PC-9 (cell line): Measurements from ENCODE around the gene RABGGTA. TPM values are rescaled to one million over a fixed set of nuclear protein-coding genes. Genes with fewer than 3 reads are reported as not detected.

Experiments
- BruUV-seq: library from RNA; stranded (reverse); fragments of 400-500 nt; replicated peaks from 2 replicates; lab custom pipeline; 2021; lab: Mats Ljungman, UMichigan
- CTCF ChIA-PET: fragments of 300-600 bp; sonication (Branson Sonifier 250); formaldehyde crosslinking; loops from one replicate; lab custom pipeline; 2022; ENCODE audit warnings: antibody characterized with exemption; lab: Charles Lee
- POLR2A ChIA-PET: fragments of 300-600 bp; sonication (Branson Sonifier 250); formaldehyde crosslinking; loops from one replicate; lab custom pipeline; 2022; ENCODE audit warnings: antibody characterized with exemption; ENCODE audit not compliant: unreplicated experiment; lab: Charles Lee
- DNase-seq, 2 experiments: peaks; one replicate each; pipeline versions ENCODE4 v3.0.0 to v3.0.0-alpha.2; 2015 to 2022; ENCODE audit warnings: mixed read lengths in 1 of 2
- H2AFZ ChIP-seq: fragments of 200-600 bp; sonication (generic); 2 replicates; pipeline ENCODE4 v1.8.1; 2017; ENCODE audit warnings: antibody characterized with exemption
- H3F3A ChIP-seq: fragments of 200-600 bp; sonication (generic); 2 replicates; pipeline ENCODE4 v1.8.1; 2017; ENCODE audit warnings: antibody characterized with exemption, mild to moderate bottlenecking, low read depth; ENCODE audit not compliant: insufficient read depth
- H3K27ac ChIP-seq: fragments of 200-600 bp; sonication (generic); 2 replicates; pipeline ENCODE4 v1.6.1; 2016; ENCODE audit warnings: mixed run types
- H3K27me3 ChIP-seq: fragments of 200-600 bp; sonication (generic); 2 replicates; pipeline ENCODE4 v1.6.1; 2016; ENCODE audit warnings: low read depth, mixed run types; ENCODE audit not compliant: insufficient read depth
- H3K36me3 ChIP-seq: fragments of 200-600 bp; sonication (generic); 2 replicates; pipeline ENCODE4 v1.6.1; 2016; ENCODE audit warnings: low read depth, mixed run types
- H3K4me1 ChIP-seq: fragments of 200-600 bp; sonication (generic); replicated peaks from 2 replicates; pipeline ENCODE4 v1.6.1; 2016; ENCODE audit warnings: mixed run types; ENCODE audit not compliant: insufficient read depth
- H3K4me2 ChIP-seq: fragments of 200-600 bp; sonication (generic); 2 replicates; pipeline ENCODE4 v1.6.1; 2017; ENCODE audit warnings: mixed run types
- H3K4me3 ChIP-seq: fragments of 200-600 bp; sonication (generic); 2 replicates; pipeline ENCODE4 v1.6.1; 2016; ENCODE audit warnings: mixed run types
- H3K79me2 ChIP-seq: fragments of 200-600 bp; sonication (generic); 2 replicates; pipeline ENCODE4 v1.6.1; 2017; ENCODE audit warnings: low read depth, mixed run types
- H3K9me2 ChIP-seq: fragments of 200-600 bp; sonication (generic); 2 replicates; pipeline ENCODE4 v1.8.1; 2017; ENCODE audit warnings: mild to moderate bottlenecking; ENCODE audit not compliant: insufficient read depth
- H3K9me3 ChIP-seq: fragments of 200-600 bp; sonication (generic); 2 replicates; pipeline ENCODE4 v1.8.1; 2016; ENCODE audit warnings: low read depth; ENCODE audit not compliant: insufficient read depth
- H4K20me1 ChIP-seq: fragments of 200-600 bp; sonication (generic); 2 replicates; pipeline ENCODE4 v1.8.1; 2017; ENCODE audit not compliant: insufficient read depth
- CTCF ChIP-seq: fragments of 200-600 bp; sonication (generic); conservative IDR thresholded peaks from 2 replicates; pipeline ENCODE4 v1.6.1; 2017; ENCODE audit warnings: mixed run types, antibody characterized with exemption, mild to moderate bottlenecking, moderate library complexity
- EZH2 ChIP-seq: fragments of 200-600 bp; sonication (generic); IDR thresholded peaks from 2 replicates; pipeline ENCODE4 v1.8.0; 2017; ENCODE audit warnings: antibody characterized with exemption, low read depth
- intact Hi-C: fragments of 100-400 bp; cut with micrococcal nuclease; formaldehyde crosslinking; loops from one replicate; pipeline ENCODE4 v1.10.0; 2022; ENCODE audit not compliant: unreplicated experiment
- total RNA-seq: library from RNA; stranded (reverse); gene quantifications from 2 replicates; pipeline ENCODE4 v1.2.3, GENCODE V29; 2021

RABGGTA gene
- total RNA-seq, 1 experiment from 2014 or later, result 25.2 TPM

- DNase-seq, result peak in 1 of 2 experiments; percentile 55
- TF ChIP-seq CTCF (no peak), EZH2 (no peak)
- H3K79me2 ChIP-seq, result no peaks in the 10 kb centered on the region
- BruUV-seq, result no TSS peak
- peak overlapping the region; percentile 86; the same call in 1 of the 2 replicates for H3K4me3 ChIP-seq
- H2AFZ ChIP-seq, result peak overlapping the region; percentile 85
- H3F3A ChIP-seq, result peaks cover 16% of the 10 kb centered on the region; the same call in 1 of the 2 replicates
- H3K27me3 ChIP-seq, result no peaks in the 10 kb centered on the region
- peaks cover 6% of the 10 kb centered on the region for H3K4me1 ChIP-seq
- H3K9me2 ChIP-seq, result no peaks in the 10 kb centered on the region
- no peaks in the 10 kb centered on the region for H3K9me3 ChIP-seq
- H3K36me3 ChIP-seq, result no peaks in the 10 kb centered on the region
- intact Hi-C loops, result loop anchor here (1.0 to 5.0 kb wide), 4 partner anchors 31 to 189 kb away; no protein-coding TSS in a partner anchor
- no peaks in the 10 kb centered on the region for H4K20me1 ChIP-seq
- peak overlapping the region; percentile 92 for H3K27ac ChIP-seq
- CTCF ChIA-PET, result interaction anchor here (0.6 to 1.8 kb wide), 9 partner anchors 22 to 157 kb away, joined by 3 to 21 read pairs (median 4); partner anchors contain the start of genes CIDEB, DHRS1, NOP9 and RABGGTA
- H3K4me2 ChIP-seq, result peak overlapping the region; percentile 93
- POLR2A ChIA-PET, result interaction anchor here (0.7 kb wide), 1 partner anchor 54 kb away, joined by 8 read pairs; no protein-coding TSS in a partner anchor
Measured at GRCh38 chr14:24243336-24243836, 28.0 kb downstream of the RABGGTA start.

GRCh38 chr14:24241829-24242443 is 29.5 kb downstream of the RABGGTA start:
- H3K79me2 ChIP-seq, result no peaks in the 10 kb centered on the region
- H4K20me1 ChIP-seq, result no peaks in the 10 kb centered on the region
- peak overlapping the region; percentile 92 for H3K27ac ChIP-seq
- no peak for TF ChIP-seq EZH2
- peak; percentile 56 for TF ChIP-seq CTCF
- peak overlapping the region; percentile 93 for H3K4me2 ChIP-seq
- H2AFZ ChIP-seq, result peak overlapping the region; percentile 85
- BruUV-seq, result TSS peak; percentile 45
- H3F3A ChIP-seq, result peaks cover 20% of the 10 kb centered on the region; the same call in 1 of the 2 replicates
- POLR2A ChIA-PET, result interaction anchor here (0.6 to 1.4 kb wide), 7 partner anchors 22 to 190 kb away, joined by 3 to 19 read pairs (median 6); partner anchors contain the start of genes DCAF11, DHRS1, IPO4 and NOP9
- H3K9me3 ChIP-seq, result no peaks in the 10 kb centered on the region
- peaks cover 6% of the 10 kb centered on the region for H3K4me1 ChIP-seq
- DNase-seq, result peak; percentile 75 to 88
- no peaks in the 10 kb centered on the region for H3K9me2 ChIP-seq
- no peaks in the 10 kb centered on the region for H3K36me3 ChIP-seq
- CTCF ChIA-PET, result interaction anchor here (0.7 to 1.8 kb wide), 7 partner anchors 17 to 200 kb away, joined by 3 to 16 read pairs (median 4); no protein-coding TSS in a partner anchor
- no peaks in the 10 kb centered on the region for H3K27me3 ChIP-seq
- intact Hi-C loops, result loop anchor here (2.0 to 5.0 kb wide), 3 partner anchors 33 to 190 kb away; no protein-coding TSS in a partner anchor
- H3K4me3 ChIP-seq, result peak overlapping the region; percentile 86

GRCh38 chr14:24240110-24240918 is 31.1 kb downstream of the RABGGTA start:
- no peaks in the 10 kb centered on the region for H3K27me3 ChIP-seq
- no peak overlapping the region for H2AFZ ChIP-seq
- H3K4me1 ChIP-seq, result peaks cover 6% of the 10 kb centered on the region
- CTCF ChIA-PET, result no interaction called here
- H3K27ac ChIP-seq, result no peak overlapping the region
- H3F3A ChIP-seq, result peaks cover 20% of the 10 kb centered on the region; the same call in 1 of the 2 replicates
- TF ChIP-seq CTCF (no peak), EZH2 (no peak)
- no peak for DNase-seq
- no peak overlapping the region for H3K4me3 ChIP-seq
- BruUV-seq, result no TSS peak
- no peaks in the 10 kb centered on the region for H3K9me3 ChIP-seq
- H4K20me1 ChIP-seq, result no peaks in the 10 kb centered on the region
- H3K79me2 ChIP-seq, result 0 out of 2 replicates have a peak, but pooled peaks cover under 1% of the 10 kb centered on the region
- H3K36me3 ChIP-seq, result no peaks in the 10 kb centered on the region
- no peaks in the 10 kb centered on the region for H3K9me2 ChIP-seq
- no peak overlapping the region for H3K4me2 ChIP-seq
- intact Hi-C loops, result loop anchor here (5.0 kb wide), 1 partner anchor 192 kb away; no protein-coding TSS in a partner anchor
- POLR2A ChIA-PET, result no interaction called here
